Activated T-cell treated with anti-CD3 and anti-CD28 coated beads, Interleukin-2, amount 50 U/mL, for 1 hour (primary cell): ENCODE measurements around the gene FAM156B.
"Not testable (repeated sequence)": the region's sequence is repeated elsewhere in the genome, so short reads cannot be mapped to it uniquely, and the experiment has no call there.

Experiments
- DNase-seq: peaks from one replicate; pipeline ENCODE4 v3.0.0-alpha.2; 2020

FAM156B gene

DNA sequence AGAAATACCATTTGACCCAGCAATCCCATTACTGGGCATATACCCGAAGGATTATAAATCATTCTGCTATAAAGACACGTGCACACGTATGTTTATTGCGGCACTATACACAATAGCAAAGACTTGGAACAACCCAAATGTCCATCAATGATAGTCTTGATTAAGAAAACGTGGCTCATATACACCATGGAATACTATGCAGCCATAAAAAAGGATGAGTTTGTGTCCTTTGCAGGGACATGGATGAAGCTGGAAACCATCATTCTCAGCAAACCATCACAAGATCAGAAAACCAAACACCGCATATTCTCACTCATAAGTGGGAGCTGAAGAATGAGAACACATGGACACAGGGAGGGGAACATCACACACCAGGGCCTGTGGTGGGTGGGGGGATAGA is 33.1 kb downstream of the FAM156B start:
- not testable (repeated sequence) for DNase-seq

DNA sequence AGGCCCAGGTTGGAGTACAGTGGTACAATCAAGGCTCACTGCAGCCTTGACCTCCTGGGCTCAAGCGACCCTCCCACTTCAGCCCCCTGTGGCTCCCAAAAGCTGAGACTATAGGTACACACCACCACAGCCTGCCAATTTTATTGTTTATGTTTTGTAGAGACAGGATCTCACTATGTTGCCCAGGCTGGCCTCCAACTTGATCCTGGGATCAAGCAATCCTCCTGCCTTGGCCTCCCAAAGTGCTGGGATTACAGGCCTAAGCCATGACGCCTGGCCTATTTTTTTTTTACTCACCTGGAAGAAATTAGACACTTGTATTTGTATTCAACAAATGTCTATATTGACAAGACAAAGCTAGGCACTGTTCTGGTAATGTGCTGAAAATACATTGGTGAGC is 36.1 kb downstream of the FAM156B start:
- DNase-seq: no peak

DNA sequence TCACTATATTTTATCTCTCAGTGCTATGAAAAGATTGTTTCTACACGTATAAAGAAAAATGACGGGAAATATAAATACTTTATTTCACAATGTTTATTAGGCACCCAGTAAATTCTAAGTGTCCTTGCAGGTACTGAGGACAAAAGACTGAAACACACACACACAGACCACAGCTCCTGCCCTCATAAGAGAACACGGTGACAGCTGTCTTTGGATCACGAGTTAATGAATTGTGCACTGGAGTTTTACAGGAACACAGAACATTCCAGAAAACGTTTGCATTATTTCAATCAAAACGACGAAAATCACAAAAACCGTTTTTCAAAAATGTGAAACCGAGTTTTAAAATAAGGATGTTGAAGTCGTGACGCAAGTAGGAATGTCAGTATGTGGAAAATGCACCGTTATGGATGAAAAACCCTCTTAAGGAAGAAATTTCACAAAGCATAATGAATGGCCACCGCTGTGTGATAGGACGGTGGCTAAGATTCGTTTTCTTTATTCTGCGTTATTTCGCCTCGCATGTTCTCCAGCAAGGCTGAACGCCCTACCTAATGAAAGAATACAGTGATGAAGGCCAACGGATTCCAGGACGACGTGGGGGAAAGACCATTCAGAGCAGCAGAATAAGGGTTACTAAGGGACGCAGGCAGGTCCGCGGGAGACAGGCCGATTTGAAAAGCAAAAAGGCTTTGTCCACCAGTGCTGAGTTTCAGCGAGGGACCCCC is 37.0 kb downstream of the FAM156B start:
- no peak for DNase-seq

DNA sequence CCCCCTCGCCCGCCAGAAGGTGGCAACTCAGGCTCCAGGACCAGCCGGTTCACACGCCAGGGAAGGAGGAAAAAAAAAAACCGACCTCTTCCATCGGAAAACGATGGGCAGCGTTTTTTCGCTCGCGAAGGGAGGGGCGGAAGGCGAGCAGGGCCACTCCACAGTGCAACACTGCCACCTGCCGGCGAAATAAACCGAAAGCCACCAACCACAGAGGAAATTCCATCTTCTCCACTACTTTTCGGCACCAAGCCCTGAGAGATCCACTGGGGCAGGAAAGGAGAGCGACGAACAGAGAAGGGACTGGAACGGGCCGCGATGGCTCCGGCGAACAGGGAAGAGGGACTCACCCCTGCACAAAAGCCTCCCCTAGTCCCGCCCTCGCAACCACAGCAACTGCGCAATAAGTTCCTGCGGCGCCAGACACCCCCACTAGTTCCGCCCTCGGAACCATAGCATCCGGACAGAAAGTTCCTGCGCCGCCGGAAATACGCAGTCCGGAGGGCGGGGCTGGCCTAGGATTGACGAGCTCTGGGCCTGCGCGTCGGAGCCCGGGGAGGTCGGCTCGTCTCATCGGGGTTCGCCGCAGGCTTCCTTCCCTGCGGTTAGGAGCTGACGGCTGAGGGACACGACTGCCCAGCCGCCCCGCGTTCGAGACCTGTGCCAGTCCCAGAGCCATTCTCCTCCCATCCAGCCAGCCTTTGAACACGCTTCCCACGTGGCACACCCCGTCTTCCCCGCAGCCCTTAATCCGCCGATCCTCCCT is 37.8 kb downstream of the FAM156B start:
- peak; percentile 98 for DNase-seq

DNA sequence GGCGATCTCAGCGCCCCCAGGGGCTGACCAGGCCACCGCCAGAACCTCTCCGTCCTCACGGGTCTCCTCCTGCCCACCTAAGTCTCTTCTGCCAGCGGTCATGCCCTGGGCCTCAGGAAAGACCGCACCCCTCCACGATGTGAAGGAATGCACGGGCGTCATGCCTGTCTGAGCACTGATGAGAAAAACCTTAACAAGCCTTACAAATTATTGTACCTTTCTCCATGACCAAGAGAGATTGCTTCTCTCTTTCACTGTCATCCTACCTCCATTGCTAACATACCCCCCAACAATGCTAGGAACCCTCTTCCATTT is 38.3 kb downstream of the FAM156B start:
- DNase-seq: not testable (repeated sequence)

DNA sequence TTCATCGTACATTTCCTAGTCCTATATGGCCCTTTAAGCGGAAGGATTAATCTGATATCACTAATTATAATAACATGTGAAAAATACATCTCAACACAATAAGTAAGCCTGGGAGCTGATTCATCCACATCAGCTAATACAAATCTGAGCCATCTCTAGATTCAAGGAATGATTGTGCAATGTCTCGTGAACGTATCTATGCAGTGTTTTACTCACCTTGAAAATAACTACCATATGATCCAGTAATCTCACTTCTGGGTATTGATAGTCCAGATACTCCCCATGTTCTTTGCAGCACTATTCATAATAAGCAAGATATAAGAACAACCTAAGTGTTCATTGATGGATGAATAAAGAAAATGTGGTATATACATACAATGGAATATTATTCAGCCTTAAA is 43.6 kb downstream of the FAM156B start:
- DNase-seq: not testable (repeated sequence)

DNA sequence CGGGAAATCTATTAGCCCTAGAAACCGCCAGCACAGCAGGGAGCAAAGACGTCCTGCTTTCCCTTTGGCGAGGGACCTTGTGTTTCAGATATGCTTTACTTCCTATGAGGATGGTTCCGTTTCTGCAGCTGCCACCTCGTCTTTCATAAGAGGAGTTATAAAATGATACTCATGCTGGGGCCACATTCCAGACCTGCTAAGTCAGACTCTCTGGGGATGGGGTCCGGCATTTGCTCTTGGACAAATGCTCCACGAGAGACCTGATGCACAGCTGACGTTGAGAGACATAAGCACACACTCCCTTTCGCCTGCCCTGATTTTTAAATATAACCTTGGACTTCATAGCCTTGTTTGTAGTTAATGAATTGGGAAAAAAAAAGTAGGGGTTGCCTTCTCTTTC is 44.6 kb downstream of the FAM156B start:
- not testable (repeated sequence) for DNase-seq

DNA sequence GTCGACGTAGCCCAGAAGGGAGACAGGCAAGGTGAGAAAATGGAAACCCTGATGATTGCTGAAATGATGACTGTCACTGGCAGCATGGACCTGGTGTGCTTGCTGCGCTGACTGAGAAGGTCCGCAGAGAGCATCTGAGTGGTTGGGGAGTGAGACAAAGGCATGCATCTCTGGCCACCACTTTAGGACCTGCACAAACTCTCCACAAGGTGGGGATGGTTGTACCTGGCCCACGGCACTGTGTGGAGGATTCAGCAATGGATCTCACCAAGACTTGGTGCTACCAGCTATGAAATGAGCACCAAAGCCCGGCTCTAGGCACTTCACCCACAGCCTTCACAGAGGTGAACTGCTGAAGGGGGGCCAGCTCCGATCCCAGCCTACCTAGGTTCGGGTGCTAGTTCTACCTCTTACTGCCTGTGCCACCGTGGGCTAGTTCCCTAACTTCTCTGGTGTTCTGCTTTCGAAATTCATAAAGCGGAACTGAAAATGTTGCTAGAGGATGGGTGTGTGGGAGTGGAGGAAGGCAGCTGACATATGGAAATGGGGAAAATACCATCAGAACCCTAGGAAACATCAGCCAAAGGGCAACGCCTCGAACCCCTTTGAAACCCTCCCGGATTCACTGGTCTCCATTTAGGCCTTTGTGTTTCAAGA is 48.8 kb downstream of the FAM156B start:
- not testable (repeated sequence) for DNase-seq

DNA sequence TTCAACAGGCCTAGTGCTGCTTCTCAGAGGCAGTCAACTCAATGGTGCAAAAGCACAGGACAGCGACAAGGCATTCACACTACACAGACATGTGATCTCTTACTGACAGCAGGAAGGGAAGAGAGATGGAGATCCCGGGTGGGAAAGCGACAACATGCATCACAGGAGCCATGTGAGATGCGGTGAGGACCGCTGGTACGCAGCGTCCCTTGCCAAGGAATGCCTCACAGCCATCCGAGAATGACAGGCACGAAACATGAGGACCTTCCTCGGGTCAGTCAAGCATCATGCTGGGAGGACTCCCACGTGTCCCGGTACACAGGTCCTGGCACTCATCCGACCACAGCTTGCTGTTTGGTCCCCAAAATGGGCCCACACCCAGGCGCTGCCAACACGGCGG is 50.4 kb downstream of the FAM156B start:
- not testable (repeated sequence) for DNase-seq

DNA sequence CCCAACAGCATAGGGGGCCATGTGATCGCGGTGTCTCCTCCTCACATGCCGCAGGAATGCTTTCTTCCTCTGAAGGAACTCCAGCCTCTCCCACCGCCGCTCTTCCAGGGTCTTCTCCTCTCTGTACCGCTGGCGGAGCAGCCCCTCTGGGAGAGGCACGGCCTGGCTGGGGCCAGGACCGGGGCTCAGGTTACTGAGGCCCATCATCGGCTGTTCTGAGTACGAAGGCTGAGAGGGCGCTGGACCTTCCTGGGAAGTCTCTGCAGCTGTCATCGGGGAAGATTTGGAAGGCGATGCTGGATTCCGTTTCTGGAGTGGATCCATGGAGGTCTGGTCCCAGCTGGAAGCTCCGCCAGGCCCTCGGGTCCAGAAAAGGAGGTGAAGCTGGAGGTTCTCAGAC is 51.1 kb downstream of the FAM156B start:
- not testable (repeated sequence) for DNase-seq

DNA sequence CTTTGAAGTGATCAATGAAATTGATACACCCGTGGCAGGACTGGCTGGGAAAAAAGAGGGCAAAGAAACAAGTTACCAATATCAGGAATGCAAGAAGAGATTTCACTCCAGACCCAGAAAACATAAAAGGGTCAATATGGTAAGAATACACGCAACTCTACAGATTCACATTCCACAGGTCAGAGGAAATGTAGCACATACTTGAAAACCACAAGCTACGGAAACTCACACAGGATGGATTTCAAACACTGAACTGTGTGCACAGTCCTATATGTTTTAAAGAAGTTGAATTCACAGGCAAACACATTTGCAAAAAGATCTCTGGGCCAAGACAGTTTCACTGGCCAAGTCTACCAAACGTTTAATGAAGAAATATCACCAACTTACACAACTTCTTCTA is 52.2 kb downstream of the FAM156B start:
- DNase-seq: not testable (repeated sequence)

DNA sequence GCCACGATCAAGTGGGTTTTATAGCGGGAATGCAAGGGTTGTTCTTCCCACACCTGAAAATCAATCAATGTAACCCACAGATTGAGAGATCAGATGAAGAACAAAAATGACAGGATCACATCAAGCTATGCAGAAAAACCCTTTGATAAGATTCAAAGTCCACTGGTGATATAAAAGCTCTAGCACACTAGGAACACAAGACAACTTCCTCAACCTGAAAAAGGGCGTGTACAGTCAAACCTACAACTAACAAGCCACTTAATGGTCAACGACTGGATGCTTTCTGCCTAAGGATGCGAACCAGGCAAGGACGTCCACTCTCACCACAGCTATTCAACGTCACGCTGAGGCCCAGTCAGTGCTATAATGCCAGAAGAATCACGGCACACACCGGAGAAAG is 52.8 kb downstream of the FAM156B start:
- DNase-seq: not testable (repeated sequence)
